ENCODE data around the gene CCDC152.

CCDC152 gene

DNA sequence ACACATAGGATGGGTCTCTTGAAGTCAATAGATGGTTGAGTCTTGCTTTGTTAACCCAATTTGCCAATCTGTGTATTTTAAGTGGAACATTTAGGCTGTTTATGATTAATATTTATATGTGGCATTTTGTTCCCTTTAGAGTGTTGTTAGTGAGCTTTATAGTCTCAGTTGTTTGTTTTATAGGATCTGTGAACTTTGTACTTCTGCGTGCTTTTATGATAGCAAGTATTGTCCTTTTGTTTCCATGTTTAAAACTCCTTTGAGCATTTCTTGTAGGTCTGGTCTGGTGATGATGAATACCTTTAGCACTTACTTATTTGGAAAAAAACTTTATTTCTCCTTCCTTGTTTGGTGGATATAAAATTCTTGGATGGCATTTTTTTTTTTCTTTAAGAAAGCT, 31.2 kb downstream of the CCDC152 start:
- no peak overlapping the region for H3K4me3 ChIP-seq (ENCODE audit: low read depth, low read length)
- TF ChIP-seq, protein P1, sequence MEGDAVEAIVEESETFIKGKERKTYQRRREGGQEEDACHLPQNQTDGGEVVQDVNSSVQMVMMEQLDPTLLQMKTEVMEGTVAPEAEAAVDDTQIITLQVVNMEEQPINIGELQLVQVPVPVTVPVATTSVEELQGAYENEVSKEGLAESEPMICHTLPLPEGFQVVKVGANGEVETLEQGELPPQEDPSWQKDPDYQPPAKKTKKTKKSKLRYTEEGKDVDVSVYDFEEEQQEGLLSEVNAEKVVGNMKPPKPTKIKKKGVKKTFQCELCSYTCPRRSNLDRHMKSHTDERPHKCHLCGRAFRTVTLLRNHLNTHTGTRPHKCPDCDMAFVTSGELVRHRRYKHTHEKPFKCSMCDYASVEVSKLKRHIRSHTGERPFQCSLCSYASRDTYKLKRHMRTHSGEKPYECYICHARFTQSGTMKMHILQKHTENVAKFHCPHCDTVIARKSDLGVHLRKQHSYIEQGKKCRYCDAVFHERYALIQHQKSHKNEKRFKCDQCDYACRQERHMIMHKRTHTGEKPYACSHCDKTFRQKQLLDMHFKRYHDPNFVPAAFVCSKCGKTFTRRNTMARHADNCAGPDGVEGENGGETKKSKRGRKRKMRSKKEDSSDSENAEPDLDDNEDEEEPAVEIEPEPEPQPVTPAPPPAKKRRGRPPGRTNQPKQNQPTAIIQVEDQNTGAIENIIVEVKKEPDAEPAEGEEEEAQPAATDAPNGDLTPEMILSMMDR (IDR thresholded peaks at IDR 0.05; ENCODE audit: low read depth, low read length) = no peak
- in situ Hi-C loops (cut with HindIII; ENCODE audit: low sequenced_read_pairs) = no loop called here
- DNase-seq (ENCODE audit: low read depth, low spot score) = no peak

DNA sequence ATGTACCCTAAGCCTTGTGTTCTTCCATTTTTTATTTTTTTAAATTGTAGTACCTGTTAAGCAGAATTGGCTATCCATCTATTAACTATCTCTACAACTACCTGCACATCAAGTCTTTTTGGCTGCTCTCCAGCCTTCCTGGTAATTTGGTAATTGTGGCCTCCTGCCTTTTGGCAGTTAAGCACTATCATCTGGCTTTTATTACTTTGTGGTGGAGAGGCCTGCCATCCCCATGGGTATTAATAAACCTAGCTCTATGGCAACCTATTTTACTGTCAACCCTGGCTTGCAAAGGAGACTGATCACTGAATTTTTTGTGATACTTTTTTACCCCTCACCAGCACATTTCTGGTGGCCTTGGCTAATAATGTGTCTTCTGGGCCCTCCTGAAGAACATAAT, 34.5 kb downstream of the CCDC152 start:
- TF ChIP-seq, protein P1 (IDR thresholded peaks at IDR 0.05; ENCODE audit: low read depth, low read length) = no peak
- in situ Hi-C loops (cut with HindIII; ENCODE audit: low sequenced_read_pairs) = no loop called here
- H3K4me3 ChIP-seq (ENCODE audit: low read depth, low read length) = no peak overlapping the region
- DNase-seq (ENCODE audit: low read depth, low spot score) = no peak

- in situ Hi-C loops (cut with HindIII; ENCODE audit: low sequenced_read_pairs) = no loop called here
- TF ChIP-seq, protein P1 (IDR thresholded peaks at IDR 0.05; ENCODE audit: low read depth, low read length) = no peak
Measured at GRCh38 chr5:42798284-42799240, 41.9 kb downstream of the CCDC152 start.

DNA sequence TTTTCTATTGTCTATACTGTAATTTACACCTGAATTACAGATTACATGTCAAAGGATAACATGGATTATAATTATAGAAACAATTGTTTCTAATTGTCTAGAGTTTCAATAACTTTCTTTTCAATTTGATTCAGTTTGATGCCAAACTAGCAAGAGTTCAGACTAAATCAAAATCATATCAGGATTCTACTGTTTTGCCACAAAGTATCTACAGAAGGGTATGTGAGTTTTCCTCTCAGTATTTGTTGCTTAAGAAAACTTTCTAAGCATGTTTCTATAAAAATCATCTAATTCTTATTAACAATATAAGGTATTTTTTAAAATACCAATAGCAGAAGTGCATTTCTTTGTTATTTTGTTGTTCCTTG, 42.6 kb downstream of the CCDC152 start:
- H3K4me3 ChIP-seq (ENCODE audit: low read depth, low read length) = no peak overlapping the region
- TF ChIP-seq, protein P1 (IDR thresholded peaks at IDR 0.05; ENCODE audit: low read depth, low read length) = no peak
- DNase-seq (ENCODE audit: low read depth, low spot score) = no peak
- in situ Hi-C loops (cut with HindIII; ENCODE audit: low sequenced_read_pairs) = no loop called here

More at GRCh38 chr5:42798284-42799240, 41.9 kb downstream of the CCDC152 start:
- DNase-seq (ENCODE audit: low read depth, low spot score) = no peak
- no peak overlapping the region for H3K4me3 ChIP-seq (ENCODE audit: low read depth, low read length)

GRCh38 chr5:42799668-42800114, 43.1 kb downstream of the CCDC152 start:
- in situ Hi-C loops (cut with HindIII; ENCODE audit: low sequenced_read_pairs) = no loop called here
- TF ChIP-seq, protein P1 (IDR thresholded peaks at IDR 0.05; ENCODE audit: low read depth, low read length) = no peak
- no peak for DNase-seq (ENCODE audit: low read depth, low spot score)
- H3K4me3 ChIP-seq (ENCODE audit: low read depth, low read length) = no peak overlapping the region

- TF ChIP-seq, protein P1 (IDR thresholded peaks at IDR 0.05; ENCODE audit: low read depth, low read length) = no peak
- DNase-seq (ENCODE audit: low read depth, low spot score) = no peak
- H3K4me3 ChIP-seq (ENCODE audit: low read depth, low read length) = no peak overlapping the region
- in situ Hi-C loops (cut with HindIII; ENCODE audit: low sequenced_read_pairs) = no loop called here
Measured at GRCh38 chr5:42800748-42801330, 44.2 kb downstream of the CCDC152 start.
